Anterior cingulate cortex (tissue), 58 donors: ENCODE data around the gene LEMD2.
A peak's percentile ranks its signal among the peaks of the same experiment; 100 is the strongest.

Experiments used
- DNase-seq, 58 donors: peaks; one replicate each; lab custom pipeline; 2025; lab: John Stamatoyannopoulos, UW

Gene LEMD2

GRCh38 chr6:33727126-33727525, 61.8 kb downstream of the LEMD2 start:
- DNase-seq, result no peak

- DNase-seq, result no peak
Measured at GRCh38 chr6:33726696-33727095, 62.2 kb downstream of the LEMD2 start.

GRCh38 chr6:33725891-33726673, 62.8 kb downstream of the LEMD2 start:
- no peak for DNase-seq

- no peak for DNase-seq
Measured at GRCh38 chr6:33725222-33725621, 63.7 kb downstream of the LEMD2 start.

GRCh38 chr6:33724102-33725023, 64.6 kb downstream of the LEMD2 start:
- no peak for DNase-seq

GRCh38 chr6:33723371-33724085, 65.4 kb downstream of the LEMD2 start:
- DNase-seq, result peak in 1 of 58 donors; percentile 17

GRCh38 chr6:33722103-33722623, 66.8 kb downstream of the LEMD2 start:
- DNase-seq, result no peak

- DNase-seq, result no peak
Measured at GRCh38 chr6:33721508-33721907, 67.4 kb downstream of the LEMD2 start.
